Midbrain (tissue), 1 donor: ENCODE measurements around the gene DCBLD2.

ENCODE experiments used
- DNase-seq: peaks from one replicate; lab custom pipeline; 2025; lab: John Stamatoyannopoulos, UW

The DCBLD2 gene

GRCh38 chr3:98791341-98792325, 109.9 kb downstream of the DCBLD2 start:
- DNase-seq, result no peak

- DNase-seq, result no peak
Measured at GRCh38 chr3:98788651-98789050, 112.8 kb downstream of the DCBLD2 start.

GRCh38 chr3:98787181-98787580, 114.3 kb downstream of the DCBLD2 start:
- no peak for DNase-seq

- no peak for DNase-seq
Measured at GRCh38 chr3:98786364-98787006, 115.0 kb downstream of the DCBLD2 start.

DNA sequence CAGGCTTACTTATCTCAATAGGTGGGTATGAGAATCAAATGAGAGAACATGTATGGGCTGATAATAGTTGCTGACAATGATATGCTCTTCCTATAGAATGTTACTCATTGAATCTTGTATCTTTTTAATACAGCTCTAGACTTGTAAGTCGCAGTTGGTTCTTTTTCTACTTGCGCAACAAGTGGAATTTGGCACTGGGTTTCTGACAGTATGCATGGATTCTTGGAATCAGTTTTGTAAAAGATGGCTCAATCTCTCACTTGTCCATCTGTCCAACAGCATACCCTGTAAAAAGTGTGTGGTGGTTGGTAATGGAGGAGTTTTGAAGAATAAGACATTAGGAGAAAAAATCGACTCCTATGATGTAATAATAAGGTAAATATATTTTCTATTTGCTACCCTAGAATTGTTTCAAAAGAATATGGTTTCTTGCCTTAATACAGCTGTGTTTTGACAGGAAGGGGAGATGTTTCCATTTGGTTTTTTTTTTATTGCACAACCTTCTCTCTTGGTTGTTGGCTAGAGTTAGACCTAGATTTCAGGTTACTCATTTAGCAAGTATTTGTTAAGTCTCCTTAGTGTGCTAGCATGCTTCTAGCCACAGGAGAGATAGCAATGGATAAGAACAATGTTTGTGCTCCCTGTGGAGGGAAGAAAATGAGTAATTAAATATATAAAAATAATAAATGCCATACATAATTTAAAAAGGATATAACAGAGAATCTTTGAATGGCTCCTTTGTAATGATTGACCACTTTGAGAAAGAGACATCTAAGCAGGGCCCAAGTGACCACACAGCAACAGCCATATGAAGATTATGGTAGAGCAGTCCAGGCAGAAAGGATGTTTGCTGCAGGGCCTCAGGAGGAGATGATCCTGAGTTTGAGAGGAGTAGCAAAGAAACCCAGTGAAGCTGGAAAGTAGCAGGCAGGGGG, 116.6 kb downstream of the DCBLD2 start:
- no peak for DNase-seq

GRCh38 chr3:98784042-98784441, 117.5 kb downstream of the DCBLD2 start:
- DNase-seq, result no peak

DNA sequence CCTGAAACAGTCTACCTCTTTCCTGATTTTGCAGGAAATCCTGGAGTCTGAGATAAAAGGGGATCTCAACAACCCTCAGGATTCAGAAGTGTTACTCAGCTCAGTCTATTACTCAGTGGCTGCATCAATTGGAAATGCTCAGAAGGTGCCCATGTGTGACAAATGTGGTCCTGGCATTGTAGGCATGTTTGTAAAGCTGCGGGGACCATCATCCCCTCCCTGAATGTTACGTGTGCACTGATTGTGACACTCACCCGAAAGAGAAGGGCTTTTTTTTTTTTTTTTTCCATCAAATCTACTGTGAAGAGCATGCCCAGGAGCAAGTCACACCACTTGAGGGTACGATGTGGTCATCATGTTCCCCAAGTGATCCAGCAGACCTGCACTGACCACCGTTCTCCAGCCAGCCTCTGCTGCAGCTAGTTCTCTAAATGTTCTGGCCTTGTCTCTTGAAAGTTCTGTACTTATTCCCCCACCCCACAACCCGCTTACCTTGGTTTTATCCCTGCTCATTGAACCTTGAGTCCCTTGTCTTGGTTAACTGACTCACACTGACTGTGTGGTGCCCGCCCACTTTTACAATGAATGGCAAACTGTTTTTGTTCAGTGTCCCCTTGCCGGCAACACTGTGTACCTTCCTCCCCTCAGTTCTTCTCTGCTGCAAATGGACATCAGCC, 118.5 kb downstream of the DCBLD2 start:
- DNase-seq, result no peak

GRCh38 chr3:98780343-98780742, 121.2 kb downstream of the DCBLD2 start:
- DNase-seq, result no peak

GRCh38 chr3:98779541-98780335, 121.8 kb downstream of the DCBLD2 start:
- peak; percentile 53 for DNase-seq

GRCh38 chr3:98778852-98779413, 122.6 kb downstream of the DCBLD2 start:
- DNase-seq, result no peak

DNA sequence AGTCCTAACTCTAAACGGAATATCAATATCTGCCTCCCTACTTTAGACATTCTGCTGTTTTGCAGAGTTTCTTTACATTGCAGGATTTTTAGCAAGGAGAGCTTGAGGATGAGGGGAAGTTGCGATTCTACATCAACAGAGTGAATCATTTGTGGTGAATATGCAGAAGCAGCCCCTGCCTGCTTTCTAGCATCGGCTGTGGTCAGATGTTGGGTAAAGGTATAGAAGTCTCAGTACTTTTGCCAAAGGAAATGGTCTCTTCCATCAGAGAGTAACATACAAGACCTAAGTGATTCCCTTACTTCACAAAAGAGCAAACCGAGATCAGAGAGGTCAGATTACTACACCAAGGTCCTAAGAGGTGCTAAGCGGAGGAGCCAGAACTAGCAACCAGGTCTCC, 123.1 kb downstream of the DCBLD2 start:
- no peak for DNase-seq

DNA sequence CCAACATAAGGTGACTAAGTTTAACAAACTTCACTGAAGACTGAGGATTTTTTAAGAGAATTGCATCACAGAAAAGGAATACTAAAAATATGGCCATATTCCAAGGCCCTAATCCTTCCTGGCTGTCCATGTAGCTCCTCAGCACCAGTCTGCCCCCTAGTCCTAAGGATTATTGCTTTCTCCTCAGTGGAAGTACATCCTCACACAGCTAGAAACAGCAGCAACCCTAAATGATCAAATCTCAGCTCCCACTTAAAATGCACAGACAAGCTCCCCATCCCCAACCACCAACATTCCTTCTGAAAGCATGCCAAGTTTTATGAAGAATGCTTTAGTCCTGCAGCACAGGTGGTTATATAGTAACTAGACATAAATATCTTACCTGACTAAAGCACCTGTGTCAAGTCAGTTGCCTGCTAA, 123.7 kb downstream of the DCBLD2 start:
- no peak for DNase-seq

DNA sequence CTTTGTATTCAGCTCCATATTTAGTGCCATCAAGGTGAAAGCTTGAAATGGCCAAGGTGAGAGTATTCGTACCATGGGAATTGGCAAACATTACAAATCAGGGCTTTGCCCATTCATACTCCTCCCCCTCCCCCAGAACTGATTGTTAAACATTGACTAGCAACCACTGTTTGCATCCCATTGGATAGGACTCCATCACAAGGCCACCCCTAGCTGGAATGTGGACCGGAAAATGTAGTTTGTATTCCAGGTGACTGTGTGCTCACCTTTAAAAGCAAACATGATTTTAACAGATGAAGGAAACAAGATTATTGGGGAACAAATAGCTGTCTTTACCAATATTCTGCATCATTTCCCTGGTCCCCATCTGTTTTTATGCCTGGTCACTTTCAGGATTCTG, 124.2 kb downstream of the DCBLD2 start:
- no peak for DNase-seq

GRCh38 chr3:98776140-98776493, 125.4 kb downstream of the DCBLD2 start:
- DNase-seq, result no peak

DNA sequence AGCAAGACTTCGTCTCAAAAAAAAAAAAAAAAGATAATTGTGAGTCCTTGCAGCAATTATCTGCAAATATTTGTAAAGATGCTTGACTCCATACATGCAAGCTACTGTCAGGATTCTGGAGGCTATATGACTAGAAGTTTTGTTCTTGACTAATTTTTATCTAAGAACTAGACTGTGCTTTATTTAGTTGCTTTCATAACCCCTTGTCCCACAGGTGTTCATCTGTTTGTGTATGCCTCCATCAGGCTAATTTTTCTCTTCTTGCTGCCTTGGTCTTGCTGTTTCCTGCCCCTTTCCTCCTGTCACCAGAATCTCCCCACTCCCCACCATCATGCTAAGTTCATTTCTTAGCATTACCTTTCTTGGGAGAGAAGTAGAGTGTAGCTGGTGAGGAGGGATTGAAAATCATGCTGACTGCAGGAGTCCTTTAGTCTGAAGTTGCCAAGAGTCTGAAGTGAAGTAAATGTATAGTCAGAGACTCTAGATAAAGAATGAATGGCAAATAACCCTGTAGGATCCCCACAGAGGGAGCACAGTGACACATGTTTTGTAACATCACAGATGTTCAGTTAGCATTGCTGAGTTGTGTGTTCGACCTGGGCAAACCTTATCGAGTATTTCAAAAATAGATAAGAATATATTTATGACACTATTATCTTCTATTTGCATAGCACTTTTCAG, 125.9 kb downstream of the DCBLD2 start:
- no peak for DNase-seq

DNA sequence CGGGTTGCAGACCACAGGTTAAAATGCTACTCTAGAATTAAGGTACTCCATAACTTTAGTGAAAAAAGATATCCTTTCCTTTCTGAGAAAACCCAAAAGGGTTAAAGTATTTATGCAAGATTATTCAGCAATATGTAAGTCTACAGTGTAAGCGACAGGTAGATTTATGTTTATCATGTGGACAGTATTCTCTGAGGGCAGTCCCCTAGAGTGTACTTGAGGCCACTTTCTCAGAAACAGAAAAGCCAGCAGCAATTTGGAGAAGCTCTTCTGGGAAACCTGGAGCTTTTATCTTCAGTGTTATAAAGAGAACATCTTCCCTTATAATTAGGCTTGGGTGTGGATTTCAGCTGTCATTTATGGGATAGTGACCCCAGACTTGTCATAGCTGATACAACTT, 129.5 kb downstream of the DCBLD2 start:
- DNase-seq, result no peak

DNA sequence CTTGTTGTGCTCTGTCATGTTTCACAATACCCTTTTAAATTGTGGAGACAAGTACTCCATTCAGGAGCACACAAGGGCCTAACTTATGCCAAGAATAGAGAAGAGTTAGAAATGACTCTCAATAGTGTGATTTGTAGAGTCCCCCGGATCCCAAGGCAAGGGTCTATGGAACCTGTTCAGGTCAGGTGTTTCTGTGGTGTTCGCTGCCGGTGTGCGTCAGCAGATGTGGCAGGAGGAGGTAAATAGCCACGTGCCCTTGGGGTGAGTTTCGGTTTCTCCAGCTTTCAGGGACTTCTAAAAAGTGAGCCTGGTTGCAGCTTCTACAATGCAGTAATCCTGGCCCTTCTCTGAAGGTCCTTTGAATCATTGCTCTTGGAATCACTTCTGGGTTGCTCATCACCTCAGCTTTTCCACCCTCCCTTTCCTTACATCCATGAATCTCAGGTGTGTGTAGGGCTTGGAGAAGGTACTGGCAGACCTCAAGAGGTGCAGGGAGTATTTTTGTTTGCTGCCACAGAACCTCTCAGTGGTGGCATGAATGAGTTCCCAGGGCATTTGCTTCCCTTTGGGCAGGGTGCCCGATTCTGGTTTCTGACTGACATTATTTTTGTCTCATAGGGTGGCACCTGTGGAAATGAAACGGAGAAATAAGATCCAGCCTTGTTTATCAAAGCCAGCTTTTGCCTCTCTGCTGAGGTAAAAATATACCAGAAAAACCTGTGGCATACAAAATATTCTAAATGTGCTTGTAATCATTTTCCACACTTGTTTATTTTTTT, 131.0 kb downstream of the DCBLD2 start:
- peak; percentile 75 for DNase-seq

- DNase-seq, result no peak
Measured at GRCh38 chr3:98769448-98769847, 132.0 kb downstream of the DCBLD2 start.

GRCh38 chr3:98768961-98769360, 132.5 kb downstream of the DCBLD2 start:
- DNase-seq, result no peak
